Common myeloid progenitor, CD34-positive (primary cell): ENCODE results near the gene ACVRL1.

Source experiments
- CTCF ChIA-PET: fragments of 350-600 bp; sonication (Branson Sonifier 250); formaldehyde crosslinking; loops from one replicate; lab custom pipeline; 2021; ENCODE audit warnings: antibody characterized with exemption; lab: Charles Lee
- POLR2A ChIA-PET: fragments of 350-600 bp; sonication (Branson Sonifier 250); formaldehyde crosslinking; loops from one replicate; lab custom pipeline; 2021; ENCODE audit warnings: antibody characterized with exemption; lab: Charles Lee
- DNase-seq, 3 donors: peaks; one replicate each; pipeline versions ENCODE4 v3.0.0 to v3.0.0-alpha.2; 2013
- H3K27ac ChIP-seq, 2 experiments: 1 replicate in 1 of 2; 2 replicates in 1 of 2; pipeline ENCODE4 v1.7.0; 2013; ENCODE audit warnings: inconsistent platforms in 2 of 2, low read length in 2 of 2, mild to moderate bottlenecking in 2 of 2, low read depth in 1 of 2, moderate library complexity in 1 of 2; ENCODE audit not compliant: severe bottlenecking in 2 of 2, insufficient read depth in 1 of 2, poor library complexity in 1 of 2
- H3K27me3 ChIP-seq, 5 experiments: replicated peaks in 2 of 5; 1 replicate in 3 of 5; 2 replicates in 2 of 5; pipeline versions ENCODE4 v1.6.1 to v1.7.0; 2013; ENCODE audit warnings: low read length in 4 of 5, mild to moderate bottlenecking in 2 of 5, moderate library complexity in 2 of 5, inconsistent platforms in 1 of 5; ENCODE audit not compliant: insufficient read depth in 5 of 5, control insufficient read depth in 4 of 5
- H3K36me3 ChIP-seq, 4 experiments: 1 replicate in 2 of 4; 2 replicates in 2 of 4; pipeline versions ENCODE4 v1.6.1 to v1.7.0; 2013; ENCODE audit warnings: low read length in 3 of 4, control low read depth in 1 of 4, mild to moderate bottlenecking in 1 of 4; ENCODE audit not compliant: control insufficient read depth in 4 of 4, insufficient read depth in 4 of 4
- H3K4me1 ChIP-seq, 4 experiments: 1 replicate in 3 of 4; 2 replicates in 1 of 4; pipeline versions ENCODE4 v1.6.1 to v1.7.1; 2013; ENCODE audit warnings: low read length in 3 of 4, mild to moderate bottlenecking in 3 of 4, control low read depth in 1 of 4, inconsistent platforms in 1 of 4, moderate library complexity in 1 of 4; ENCODE audit not compliant: control insufficient read depth in 4 of 4, insufficient read depth in 4 of 4; ENCODE audit errors: control extremely low read depth in 1 of 4
- H3K4me3 ChIP-seq, 7 experiments: 1 replicate in 4 of 7; 2 replicates in 3 of 7; pipeline versions ENCODE4 v1.5.1 to v1.7.0; 2013; ENCODE audit warnings: mild to moderate bottlenecking in 7 of 7, low read length in 6 of 7, moderate library complexity in 6 of 7, inconsistent platforms in 2 of 7, low read depth in 2 of 7, control low read depth in 1 of 7; ENCODE audit not compliant: insufficient read depth in 4 of 7, control insufficient read depth in 1 of 7; ENCODE audit errors: extremely low read depth in 1 of 7
- H3K9me3 ChIP-seq, 5 experiments: 1 replicate in 4 of 5; 2 replicates in 1 of 5; pipeline versions ENCODE4 v1.6.1 to v1.7.1; 2013; ENCODE audit warnings: low read length in 4 of 5, mild to moderate bottlenecking in 2 of 5, inconsistent platforms in 1 of 5, low read depth in 1 of 5, moderate library complexity in 1 of 5; ENCODE audit not compliant: control insufficient read depth in 4 of 5, insufficient read depth in 2 of 5; ENCODE audit errors: control extremely low read depth in 1 of 5
- WGBS: methylation state at CpG from one replicate; pipeline ENCODE4 v1.1.5; 2013; ENCODE audit not compliant: insufficient coverage; 5-methylcytosine and 5-hydroxymethylcytosine counted together

The ACVRL1 gene

GRCh38 chr12:51959211-51959610, 51.9 kb downstream of the ACVRL1 start:
- Histone ChIP-seq H3K4me1 (peaks cover 23 to 45% (median 28%) of the 10 kb centered on the region in 4 experiments), H3K27me3 (no peaks in the 10 kb centered on the region), H3K4me3 (no peak overlapping the region), H3K9me3 (no peaks in the 10 kb centered on the region), H3K27ac (no peak overlapping the region), H3K36me3 (peaks cover 0 to 5% (median 3%) of the 10 kb centered on the region in 4 experiments)
- ChIA-PET CTCF (interaction anchor here (4.4 kb wide), 1 partner anchor 12 kb away, joined by 25 read pairs; no protein-coding TSS in a partner anchor), POLR2A (no interaction called here)
- 71% methylated on average over 3 of the region's 3 CpGs for WGBS
- no peak for DNase-seq

- H3K27me3 ChIP-seq: no peaks in the 10 kb centered on the region
- no peak for DNase-seq
- H3K36me3 ChIP-seq: peaks cover 0 to 5% (median 3%) of the 10 kb centered on the region in 4 experiments
- ChIA-PET POLR2A (no interaction called here), CTCF (interaction anchor here (4.4 kb wide), 1 partner anchor 11 kb away, joined by 25 read pairs; no protein-coding TSS in a partner anchor)
- no peak overlapping the region for H3K4me3 ChIP-seq
- 96% methylated on average over 4 of the region's 4 CpGs for WGBS
- H3K27ac ChIP-seq: no peak overlapping the region
- H3K4me1 ChIP-seq: peaks cover 18 to 38% (median 21%) of the 10 kb centered on the region in 4 experiments
- no peaks in the 10 kb centered on the region for H3K9me3 ChIP-seq
Measured at GRCh38 chr12:51959921-51960320, 52.6 kb downstream of the ACVRL1 start.

- Histone ChIP-seq H3K4me1 (peaks cover 14 to 32% (median 17%) of the 10 kb centered on the region in 4 experiments), H3K27ac (no peak overlapping the region), H3K36me3 (peaks cover 0 to 5% (median 3%) of the 10 kb centered on the region in 4 experiments), H3K27me3 (no peaks in the 10 kb centered on the region), H3K4me3 (no peak overlapping the region), H3K9me3 (no peaks in the 10 kb centered on the region)
- WGBS: 100% methylated on average over 1 of the region's 1 CpG
- ChIA-PET POLR2A (no interaction called here), CTCF (interaction anchor here (0.7 to 4.4 kb wide), 4 partner anchors 11 to 59 kb away, joined by 3 to 25 read pairs (median 4); no protein-coding TSS in a partner anchor)
- no peak for DNase-seq
Measured at GRCh38 chr12:51960488-51960887, 53.2 kb downstream of the ACVRL1 start.

GRCh38 chr12:51960890-51961289, 53.6 kb downstream of the ACVRL1 start:
- H3K36me3 ChIP-seq: peaks cover 0 to 5% (median 4%) of the 10 kb centered on the region in 4 experiments
- ChIA-PET CTCF (interaction anchor here (0.7 to 4.4 kb wide), 4 partner anchors 10 to 59 kb away, joined by 3 to 25 read pairs (median 4); no protein-coding TSS in a partner anchor), POLR2A (no interaction called here)
- H3K27ac ChIP-seq: no peak overlapping the region
- WGBS: no CpG with 5 or more reads among the region's 6 CpGs
- no peak for DNase-seq
- H3K9me3 ChIP-seq: no peaks in the 10 kb centered on the region
- no peak overlapping the region for H3K4me3 ChIP-seq
- no peaks in the 10 kb centered on the region for H3K27me3 ChIP-seq
- H3K4me1 ChIP-seq: peaks cover 14 to 28% (median 17%) of the 10 kb centered on the region in 4 experiments

GRCh38 chr12:51961834-51962233, 54.5 kb downstream of the ACVRL1 start:
- Histone ChIP-seq H3K27me3 (no peaks in the 10 kb centered on the region), H3K4me1 (peaks cover 14 to 28% (median 17%) of the 10 kb centered on the region in 4 experiments), H3K4me3 (no peak overlapping the region), H3K27ac (no peak overlapping the region), H3K36me3 (peaks cover 2 to 5% (median 3%) of the 10 kb centered on the region in 4 experiments), H3K9me3 (no peaks in the 10 kb centered on the region)
- ChIA-PET CTCF (interaction anchor here (0.8 to 4.4 kb wide), 8 partner anchors 9 to 63 kb away, joined by 3 to 25 read pairs (median 5); no protein-coding TSS in a partner anchor), POLR2A (no interaction called here)
- WGBS: 17% methylated on average over 1 of the region's 1 CpG
- no peak for DNase-seq

GRCh38 chr12:51962737-51963136, 55.4 kb downstream of the ACVRL1 start:
- POLR2A ChIA-PET: no interaction called here
- DNase-seq: peak in 2 of 3 donors; percentile 62 to 80
- Histone ChIP-seq H3K4me3 (peak overlapping the region in 2 of 7 experiments; percentile 7 to 40), H3K27me3 (no peaks in the 10 kb centered on the region), H3K9me3 (no peaks in the 10 kb centered on the region), H3K27ac (no peak overlapping the region), H3K4me1 (peaks cover 14 to 28% (median 17%) of the 10 kb centered on the region in 4 experiments), H3K36me3 (peaks cover 2 to 5% (median 3%) of the 10 kb centered on the region in 4 experiments)
- 0% methylated on average over 2 of the region's 3 CpGs for WGBS
- CTCF ChIA-PET: interaction anchor here (0.7 to 4.4 kb wide), 5 partner anchors 8 to 70 kb away, joined by 3 to 25 read pairs (median 5); no protein-coding TSS in a partner anchor

GRCh38 chr12:51963477-51963876, 56.2 kb downstream of the ACVRL1 start:
- Histone ChIP-seq H3K4me3 (no peak overlapping the region), H3K27me3 (no peaks in the 10 kb centered on the region), H3K36me3 (peaks cover 2 to 5% (median 3%) of the 10 kb centered on the region in 4 experiments), H3K4me1 (peaks cover 14 to 28% (median 17%) of the 10 kb centered on the region in 4 experiments), H3K9me3 (no peaks in the 10 kb centered on the region), H3K27ac (no peak overlapping the region)
- ChIA-PET CTCF (no interaction called here), POLR2A (no interaction called here)
- no CpG with 5 or more reads among the region's 4 CpGs for WGBS
- no peak for DNase-seq
